Stimulated activated CD8-positive, alpha-beta memory T cell treated with anti-CD3 and anti-CD28 coated beads, Interleukin-7, amount 100 ng/mL, for 4 hours (primary cell): ENCODE data around the gene SERTAD1.
"Not testable (repeated sequence)": the region's sequence is repeated elsewhere in the genome, so short reads cannot be mapped to it uniquely, and the experiment has no call there.

Experiments
- DNase-seq, 2 donors: peaks; one replicate each; pipeline ENCODE4 v3.0.0-alpha.2; 2020; ENCODE audit warnings: low read depth in 2 of 2

The SERTAD1 gene

GRCh38 chr19:40422748-40423566 lies 2.8 kb downstream of the SERTAD1 start:
- no peak for DNase-seq

GRCh38 chr19:40421993-40422747 lies 3.6 kb downstream of the SERTAD1 start:
- DNase-seq: no peak

- peak in 1 of 2 donors; percentile 61 for DNase-seq
Observed at GRCh38 chr19:40420766-40421765, 4.7 kb downstream of the SERTAD1 start.

- no peak for DNase-seq
Observed at GRCh38 chr19:40420451-40420765, 5.4 kb downstream of the SERTAD1 start.

GRCh38 chr19:40419780-40420179 lies 6.0 kb downstream of the SERTAD1 start:
- DNase-seq: no peak

- no peak for DNase-seq
Observed at GRCh38 chr19:40419066-40419612, 6.7 kb downstream of the SERTAD1 start.

- DNase-seq: no peak
Observed at GRCh38 chr19:40418040-40418439, 7.8 kb downstream of the SERTAD1 start.

GRCh38 chr19:40417643-40417981 lies 8.2 kb downstream of the SERTAD1 start:
- no peak for DNase-seq

GRCh38 chr19:40416918-40417642 lies 8.7 kb downstream of the SERTAD1 start:
- DNase-seq: no peak

- no peak for DNase-seq
Observed at GRCh38 chr19:40415768-40416167, 10.0 kb downstream of the SERTAD1 start.

- DNase-seq: no peak
Observed at GRCh38 chr19:40414542-40415535, 11.0 kb downstream of the SERTAD1 start.

GRCh38 chr19:40413291-40413845 lies 12.4 kb downstream of the SERTAD1 start, which contains the start of gene PRX:
Gene PRX, minus strand, starts transcription at chr19:40413378. Its CDS starts 5,446 bp downstream, at chr19:40407932.
- DNase-seq: no peak

- no peak for DNase-seq
Observed at GRCh38 chr19:40412866-40413265, 12.9 kb downstream of the SERTAD1 start.

- no peak for DNase-seq
Observed at GRCh38 chr19:40411958-40412499, 13.8 kb downstream of the SERTAD1 start.

- DNase-seq: no peak
Observed at GRCh38 chr19:40411125-40411842, 14.5 kb downstream of the SERTAD1 start.

- DNase-seq: no peak
Observed at GRCh38 chr19:40410030-40410389, 15.8 kb downstream of the SERTAD1 start.

- not testable (repeated sequence) for DNase-seq
Observed at GRCh38 chr19:40408598-40408925, 17.2 kb downstream of the SERTAD1 start.

- DNase-seq: no peak
Observed at GRCh38 chr19:40407714-40408597, 17.8 kb downstream of the SERTAD1 start.
